Caki2 (cell line): ENCODE measurements around the gene KIAA1217. TPM values are rescaled to one million over a fixed set of nuclear protein-coding genes. Genes with fewer than 3 reads are reported as not detected.

ENCODE experiments used
- DNase-seq: peaks from one replicate; pipeline ENCODE4 v3.0.0-alpha.2; 2015; ENCODE audit warnings: low read depth
- in situ Hi-C: cut with HindIII; loops from 2 replicates; pipeline ENCODE4 v1.10.0; 2016; ENCODE audit warnings: low sequenced_read_pairs, low pct_unique_long_range_greater_than_20kb, mixed read lengths
- total RNA-seq: library from RNA; depleted of rRNA; stranded (reverse); fragments of >200 nt; shearing (Covaris generic); gene quantifications from 2 replicates; pipeline ENCODE4 v1.2.3, GENCODE V29; 2014; ENCODE audit warnings: low replicate concordance; rRNA removed

KIAA1217 gene
- 0.95 and 1.3 TPM in 2 replicates for total RNA-seq

GRCh38 chr10:24208661-24209431 is at the start of gene KIAA1217:
Gene KIAA1217 (plus strand): TSS chr10:24209138. CDS start chr10:24209194, 56 bp downstream.
- no peak for DNase-seq

DNA sequence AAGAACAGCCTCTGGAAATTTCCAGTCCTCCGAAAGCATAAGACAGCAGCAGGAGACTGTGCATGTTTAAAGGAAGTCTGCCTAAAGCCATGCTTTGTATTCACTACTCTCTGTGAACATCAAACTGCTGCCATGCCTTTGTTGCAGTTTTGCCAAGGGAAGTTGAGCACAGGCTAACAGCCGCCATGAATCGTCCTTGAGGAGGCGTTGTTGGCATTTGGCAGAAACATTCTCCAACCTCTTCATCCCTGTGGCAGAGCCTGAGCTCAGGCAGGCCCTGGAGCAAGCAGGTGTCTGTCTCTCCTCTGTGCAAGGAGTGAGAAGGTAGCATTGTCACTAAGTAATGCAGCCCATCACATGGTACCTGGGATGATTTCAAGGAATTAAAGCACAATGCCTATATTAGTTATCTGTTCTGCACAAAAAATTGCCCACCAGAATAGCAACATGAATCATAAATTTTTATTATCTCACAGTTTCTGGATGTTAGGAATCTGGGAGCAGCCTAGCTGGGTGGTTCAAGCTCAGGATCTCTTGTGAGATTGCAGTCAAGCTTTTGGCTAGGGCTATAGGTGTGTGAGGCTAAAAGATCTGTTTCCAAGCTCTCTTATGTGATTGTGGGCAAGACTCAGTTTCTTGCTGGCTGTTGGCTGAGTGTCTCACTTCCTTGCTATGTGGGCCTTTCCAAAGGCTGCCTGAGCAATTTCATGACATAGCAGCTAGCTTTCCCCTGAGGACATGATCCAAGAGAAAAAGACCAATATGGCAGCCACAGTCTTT is 46.5 kb upstream of the KIAA1217 start:
- in situ Hi-C loops = no loop called here
- DNase-seq = no peak

More at GRCh38 chr10:24208661-24209431, at the start of gene KIAA1217:
- in situ Hi-C loops = no loop called here

DNA sequence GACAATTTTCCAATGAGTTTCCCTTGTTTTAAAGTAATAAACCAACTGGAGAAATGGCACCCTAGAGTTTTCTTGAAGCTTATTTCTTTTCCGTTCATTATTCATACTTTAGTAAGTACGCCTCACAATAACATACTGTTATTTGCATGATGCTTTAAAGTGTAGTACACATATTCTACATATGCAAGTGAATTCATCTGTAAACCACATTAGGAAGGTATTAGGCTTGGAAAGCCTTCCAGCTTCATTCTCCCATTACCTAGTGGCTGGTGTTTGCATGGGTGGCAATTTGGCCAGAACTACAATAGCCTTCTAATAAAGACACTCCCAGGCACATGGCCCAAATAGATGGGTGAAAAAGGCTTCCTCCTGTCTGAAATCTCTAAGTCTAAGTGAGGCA is 45.5 kb upstream of the KIAA1217 start:
- in situ Hi-C loops = no loop called here
- DNase-seq = no peak

DNA sequence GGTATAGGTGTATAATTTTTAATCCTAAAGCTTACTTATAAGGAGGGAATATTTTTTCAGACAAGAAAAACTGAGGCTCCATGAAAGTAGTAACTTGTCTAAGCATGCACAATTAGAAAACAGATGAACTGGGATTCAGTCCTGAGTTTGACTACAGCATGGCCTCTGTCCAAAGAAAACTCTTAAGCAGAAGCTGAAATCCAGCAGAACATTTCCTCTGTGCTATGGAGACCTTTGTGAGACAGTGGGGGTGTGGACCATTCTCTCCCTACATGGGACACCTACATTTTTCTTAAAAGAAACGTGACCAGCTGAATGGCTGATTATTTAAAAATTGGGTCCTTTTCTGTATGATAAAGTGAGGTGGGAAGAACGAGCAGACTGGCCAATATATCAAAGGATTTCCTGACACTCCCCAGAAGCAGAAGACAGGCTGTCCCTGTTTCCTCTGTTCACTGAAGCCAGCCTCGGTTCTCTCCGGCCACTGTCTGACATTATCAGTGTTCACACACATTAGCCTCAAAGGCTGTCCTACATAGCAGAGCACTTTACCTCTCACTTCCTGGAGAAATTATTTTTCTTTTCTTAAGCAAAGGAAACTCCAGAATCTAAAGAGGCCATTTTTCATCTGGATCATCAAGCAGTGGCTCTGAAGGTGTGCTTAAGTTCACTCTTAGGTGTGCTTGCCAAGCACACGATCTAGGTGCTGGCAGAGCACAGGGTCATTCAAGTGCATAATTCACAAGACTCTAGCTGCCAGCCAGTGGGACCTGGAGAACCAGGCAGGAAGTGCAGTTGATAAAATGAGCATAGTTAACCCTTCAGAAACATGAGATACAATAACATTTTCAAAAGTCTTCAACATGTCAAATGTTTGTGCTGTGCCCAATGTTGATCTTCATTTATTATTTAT is 40.4 kb upstream of the KIAA1217 start:
- no peak for DNase-seq
- in situ Hi-C loops = no loop called here

- no peak for DNase-seq
- in situ Hi-C loops = no loop called here
Measured at GRCh38 chr10:24170199-24170598, 38.7 kb upstream of the KIAA1217 start.

DNA sequence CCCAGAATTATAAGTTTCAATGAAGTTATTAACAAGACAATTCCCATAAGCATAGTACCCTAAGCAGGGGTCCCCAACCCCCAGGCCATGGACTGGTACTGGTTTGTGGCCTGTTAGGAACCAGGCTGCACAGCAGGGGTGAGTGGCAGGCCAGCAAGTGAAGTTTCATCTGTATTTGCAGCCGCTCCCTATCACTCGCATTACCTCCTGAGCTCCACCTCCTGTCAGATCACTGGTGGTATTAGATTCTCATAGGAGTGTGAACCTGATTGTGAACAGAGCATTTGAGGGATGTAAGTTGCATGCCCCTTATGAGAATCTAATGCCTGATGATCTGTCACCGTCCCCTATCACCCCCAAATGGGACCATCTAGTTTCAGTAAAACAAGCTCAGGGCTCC is 36.0 kb upstream of the KIAA1217 start:
- no peak for DNase-seq
- in situ Hi-C loops = no loop called here

DNA sequence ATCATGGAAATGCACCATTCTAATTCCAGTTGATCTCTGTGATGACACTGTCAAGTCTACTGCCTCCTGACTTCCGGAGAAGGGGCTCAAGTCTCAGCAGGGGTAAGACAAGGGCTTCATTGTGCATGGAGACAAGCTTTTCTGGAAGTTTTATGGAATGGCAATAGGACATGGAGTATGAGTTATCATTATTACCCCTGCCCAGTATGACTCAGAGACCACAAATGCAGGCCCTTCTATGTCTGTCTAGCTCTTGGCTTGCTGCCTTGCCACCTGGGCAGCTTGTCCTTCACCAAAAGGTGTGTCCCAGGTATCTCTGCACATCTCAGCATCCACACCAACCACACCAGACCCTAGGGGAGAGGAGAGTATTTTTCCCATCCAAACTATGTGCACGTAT is 34.9 kb upstream of the KIAA1217 start:
- no peak for DNase-seq
- in situ Hi-C loops = no loop called here

DNA sequence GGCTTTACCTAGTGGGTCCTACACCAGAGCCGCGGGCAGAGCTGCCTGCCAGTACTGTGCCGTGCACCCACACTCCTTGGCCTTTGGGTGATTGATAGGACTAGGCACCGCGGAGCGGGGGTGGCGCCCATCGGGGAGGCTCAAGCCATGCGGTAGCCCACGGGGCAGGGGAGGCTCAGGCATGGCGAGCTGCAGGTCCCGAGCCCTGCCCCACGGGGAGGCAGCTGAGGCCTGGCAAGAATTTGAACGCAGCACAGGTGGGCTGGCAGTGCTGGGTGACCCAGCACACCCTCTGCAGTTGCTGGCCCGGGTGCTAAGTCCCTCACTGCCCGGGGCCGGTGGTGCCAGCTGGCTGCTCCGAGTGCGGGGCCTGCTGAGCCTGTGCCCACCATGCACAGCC is 32.3 kb upstream of the KIAA1217 start:
- in situ Hi-C loops = no loop called here
- DNase-seq = no peak

DNA sequence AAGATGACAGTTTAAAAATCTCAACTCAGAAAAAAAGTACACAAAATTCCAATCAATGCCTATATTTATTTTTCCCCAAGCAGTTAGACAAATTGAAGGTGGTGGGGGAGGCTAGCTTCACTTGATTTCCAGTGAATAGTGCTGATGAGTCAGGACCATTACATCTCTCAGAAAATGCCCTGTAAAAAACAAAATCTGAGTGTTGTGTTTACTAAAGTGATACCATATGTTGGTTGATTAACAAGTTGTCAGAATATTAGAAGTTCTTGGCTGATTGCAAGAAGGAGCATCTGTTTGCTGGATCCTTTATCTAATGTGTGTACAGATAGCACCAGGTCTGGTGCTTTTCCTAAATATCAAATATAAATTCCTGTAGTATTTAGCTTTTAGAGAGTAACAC is 31.3 kb upstream of the KIAA1217 start:
- in situ Hi-C loops = no loop called here
- no peak for DNase-seq

- in situ Hi-C loops = no loop called here
- no peak for DNase-seq
Measured at GRCh38 chr10:24180891-24181290, 28.0 kb upstream of the KIAA1217 start.

GRCh38 chr10:24184455-24184854 is 24.5 kb upstream of the KIAA1217 start:
- DNase-seq = no peak
- in situ Hi-C loops = no loop called here

- in situ Hi-C loops = no loop called here
- DNase-seq = no peak
Measured at GRCh38 chr10:24193330-24193729, 15.6 kb upstream of the KIAA1217 start.

DNA sequence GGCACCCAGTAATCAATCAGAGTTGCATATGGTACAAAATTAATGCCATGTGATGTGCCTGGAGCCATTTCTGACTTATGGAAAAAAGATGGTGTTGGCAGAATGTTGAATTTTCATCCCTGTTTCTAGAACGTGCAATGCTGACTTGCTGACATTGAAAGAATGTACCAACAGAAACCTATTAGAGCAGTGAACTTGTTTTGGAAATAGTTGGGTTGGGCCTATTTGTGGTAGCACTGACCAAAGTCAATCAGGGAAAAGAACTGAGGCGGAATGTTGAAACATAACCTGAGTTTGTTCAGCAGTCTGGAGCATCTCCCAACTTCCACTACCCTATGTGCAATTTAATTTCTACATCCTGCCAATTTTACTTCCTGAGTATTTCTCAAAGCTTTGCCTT is 11.7 kb upstream of the KIAA1217 start:
- no peak for DNase-seq
- in situ Hi-C loops = no loop called here

DNA sequence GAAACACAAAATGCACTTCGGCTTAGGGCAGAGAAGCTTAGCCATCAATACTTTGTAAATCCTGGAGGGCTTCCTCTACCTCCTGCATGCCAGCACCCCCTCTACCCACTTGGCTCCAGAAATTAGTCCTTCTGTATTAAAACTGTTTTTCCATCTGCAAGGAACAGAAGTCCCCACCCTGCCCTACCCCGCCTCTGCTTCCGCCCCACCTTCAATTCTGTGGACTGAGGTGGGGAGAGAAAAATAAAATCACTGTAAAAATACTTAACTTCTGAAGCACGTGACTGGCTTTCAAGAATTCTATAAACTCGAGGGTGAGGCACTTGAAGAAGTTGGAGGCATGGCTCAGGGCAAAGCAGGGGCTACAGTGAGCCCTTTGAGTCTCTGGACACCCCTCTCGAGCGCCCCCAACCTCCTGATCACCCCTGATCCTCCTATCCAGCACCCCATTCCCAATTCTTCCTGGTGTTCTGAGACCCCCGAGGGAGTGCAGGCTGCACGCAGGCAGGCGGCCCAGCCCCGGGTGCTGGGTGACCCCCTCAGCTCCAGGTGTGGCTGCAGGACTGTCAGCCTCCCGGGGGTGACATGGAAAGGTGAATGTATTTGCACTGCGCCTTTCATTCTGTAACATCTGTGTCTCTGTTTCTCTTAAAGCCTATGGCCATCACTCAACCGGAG is 7.3 kb upstream of the KIAA1217 start:
- DNase-seq = no peak
- in situ Hi-C loops = no loop called here

DNA sequence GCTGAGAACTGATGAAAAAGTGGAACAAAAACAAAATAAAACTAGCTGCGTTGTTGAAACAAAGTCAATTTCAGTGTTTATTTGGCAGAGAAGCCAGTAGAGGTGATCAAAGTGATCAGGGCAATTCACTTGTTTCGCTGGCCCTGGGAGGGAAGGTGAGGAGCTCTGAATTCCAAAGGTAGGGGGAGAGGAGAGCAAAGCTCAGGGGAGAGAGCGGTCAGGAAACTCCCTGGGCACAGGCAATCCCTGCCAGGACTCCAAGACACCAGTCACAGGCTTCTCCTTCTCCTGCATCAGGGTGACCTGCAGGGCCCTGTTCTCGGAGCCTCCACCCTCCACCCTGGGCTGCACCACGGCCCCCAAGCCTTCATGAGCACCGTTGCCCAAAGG is 6.8 kb upstream of the KIAA1217 start:
- no peak for DNase-seq
- in situ Hi-C loops = no loop called here

DNA sequence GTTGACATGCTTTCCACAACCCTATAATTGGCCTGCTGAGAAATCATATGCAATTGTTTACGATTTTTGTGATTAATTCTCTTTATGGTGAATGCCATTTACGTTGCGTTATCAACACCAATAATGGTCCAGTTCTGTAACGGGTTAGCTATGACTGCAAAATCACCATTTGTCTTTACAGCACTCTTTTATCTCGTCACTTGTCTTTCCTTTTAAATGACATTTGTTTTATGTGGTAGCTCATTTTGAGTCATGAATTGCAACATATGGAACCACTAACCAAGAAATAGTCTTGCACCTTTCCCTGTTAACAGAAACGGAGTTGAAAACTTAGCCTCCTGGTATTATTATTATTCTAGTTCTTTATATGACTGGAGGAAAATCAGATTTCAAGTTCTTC is 3.1 kb upstream of the KIAA1217 start:
- in situ Hi-C loops = no loop called here
- DNase-seq = no peak

DNA sequence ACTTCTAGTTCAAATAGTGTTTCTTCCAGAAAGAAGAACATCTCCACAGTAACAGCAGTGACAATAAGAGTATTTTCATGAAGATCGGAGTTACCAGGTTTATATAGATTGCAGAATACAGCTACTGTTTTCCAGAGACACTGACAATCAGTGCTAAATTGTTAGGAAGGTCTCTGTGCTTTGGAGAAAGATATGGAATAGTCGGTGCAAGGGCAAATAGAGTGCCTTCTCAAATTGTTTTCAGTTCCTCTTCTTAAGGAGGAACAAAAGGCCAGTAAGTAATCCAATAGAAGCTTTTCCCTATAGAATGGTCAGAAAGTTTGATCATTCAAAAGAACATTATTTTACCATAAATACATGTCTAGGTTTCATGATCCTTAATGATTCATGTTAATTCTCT is 2.6 kb upstream of the KIAA1217 start:
- DNase-seq = no peak
- in situ Hi-C loops = no loop called here

DNA sequence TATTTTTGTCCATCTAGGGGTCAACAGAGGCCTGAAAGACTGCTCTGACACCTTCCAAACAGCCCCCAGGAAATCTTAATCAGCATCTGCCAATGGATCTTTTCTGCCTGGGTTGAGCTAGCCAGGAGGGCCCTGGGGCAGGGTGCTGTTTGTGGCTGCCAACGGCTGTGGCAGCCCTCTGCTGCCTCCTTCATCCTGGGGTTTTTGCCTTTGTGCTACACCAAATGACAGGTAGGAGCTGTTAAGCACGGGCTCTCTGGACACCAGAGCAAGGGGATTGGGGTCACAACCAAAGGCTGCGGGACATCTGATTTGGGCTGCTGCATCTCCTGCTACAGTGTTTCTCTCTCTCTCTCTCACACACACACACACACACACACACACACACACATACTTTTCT is 2.0 kb upstream of the KIAA1217 start:
- DNase-seq = no peak
- in situ Hi-C loops = no loop called here
